Liver (tissue), 9 donors: Measurements from ENCODE around the gene LMNB1. TPM values are rescaled to one million over a fixed set of nuclear protein-coding genes. Genes with fewer than 3 reads are reported as not detected.

Source experiments
- DNase-seq: peaks from one replicate; pipeline ENCODE4 v3.0.0-alpha.2; 2017; ENCODE audit warnings: low spot score
- H3K27ac ChIP-seq, 2 donors: one replicate each; pipeline ENCODE4 v1.7.0; 2013; ENCODE audit warnings: inconsistent platforms in 2 of 2, low read length in 2 of 2, control low read depth in 1 of 2, low read depth in 1 of 2, mild to moderate bottlenecking in 1 of 2
- H3K27me3 ChIP-seq, 4 donors: one replicate each; pipeline versions ENCODE4 v1.6.1 to v1.7.0; 2013; ENCODE audit warnings: low read length in 3 of 4, inconsistent platforms in 1 of 4, mild to moderate bottlenecking in 1 of 4, moderate library complexity in 1 of 4; ENCODE audit not compliant: control insufficient read depth in 4 of 4, insufficient read depth in 4 of 4
- H3K36me3 ChIP-seq, 4 donors: one replicate each; pipeline versions ENCODE4 v1.6.1 to v1.7.0; 2013; ENCODE audit warnings: low read length in 3 of 4, mild to moderate bottlenecking in 3 of 4, low read depth in 1 of 4, moderate library complexity in 1 of 4; ENCODE audit not compliant: control insufficient read depth in 4 of 4, insufficient read depth in 3 of 4
- H3K4me1 ChIP-seq, 4 donors: one replicate each; pipeline versions ENCODE4 v1.6.1 to v1.7.0; 2013; ENCODE audit warnings: low read length in 3 of 4, mild to moderate bottlenecking in 3 of 4, moderate library complexity in 1 of 4; ENCODE audit not compliant: control insufficient read depth in 4 of 4, insufficient read depth in 4 of 4
- H3K4me3 ChIP-seq, 3 donors: one replicate each; pipeline versions ENCODE4 v1.6.1 to v1.7.0; 2013; ENCODE audit warnings: low read length in 3 of 3, control low read depth in 1 of 3, low read depth in 1 of 3, mild to moderate bottlenecking in 1 of 3
- H3K9ac ChIP-seq, 2 donors: one replicate each; pipeline ENCODE4 v1.7.0; 2013; ENCODE audit warnings: low read length in 2 of 2, mild to moderate bottlenecking in 2 of 2, moderate library complexity in 2 of 2, control low read depth in 1 of 2, low read depth in 1 of 2
- H3K9me3 ChIP-seq, 4 donors: one replicate each; pipeline versions ENCODE4 v1.6.1 to v1.7.0; 2013; ENCODE audit warnings: low read length in 3 of 4; ENCODE audit not compliant: control insufficient read depth in 4 of 4
- CTCF ChIP-seq: fragments of 150-350 bp; IDR thresholded peaks from 2 replicates; pipeline ENCODE4 v1.5.1; 2017; ENCODE audit warnings: improper control_type of control experiment, low read depth, low read length; ENCODE audit not compliant: missing input control
- EGR1 ChIP-seq, 2 donors: IDR thresholded peaks; 2 replicates each; pipeline ENCODE4 v1.6.1; 2016 to 2018; ENCODE audit warnings: antibody characterized with exemption in 2 of 2, low read depth in 2 of 2
- FOXA1 ChIP-seq: IDR thresholded peaks from 2 replicates; pipeline ENCODE4 v1.6.1; 2016; ENCODE audit warnings: antibody characterized with exemption
- FOXA2 ChIP-seq: IDR thresholded peaks from 2 replicates; pipeline ENCODE4 v1.6.1; 2016; ENCODE audit warnings: antibody characterized with exemption
- GABPA ChIP-seq, 2 donors: IDR thresholded peaks in 1 of 2; conservative IDR thresholded peaks in 1 of 2; 2 replicates each; pipeline ENCODE4 v1.6.1; 2016; ENCODE audit warnings: antibody characterized with exemption in 2 of 2, mild to moderate bottlenecking in 1 of 2, moderate library complexity in 1 of 2
- HNF4A ChIP-seq, 2 donors: conservative IDR thresholded peaks; 2 replicates each; pipeline ENCODE4 v1.6.1; 2016; ENCODE audit warnings: antibody characterized with exemption in 2 of 2, mild to moderate bottlenecking in 2 of 2
- HNF4G ChIP-seq: IDR thresholded peaks from 2 replicates; pipeline ENCODE4 v1.6.1; 2016; ENCODE audit warnings: antibody characterized with exemption
- JUND ChIP-seq, 2 donors: IDR thresholded peaks; 2 replicates each; pipeline ENCODE4 v1.6.1; 2016; ENCODE audit warnings: antibody characterized with exemption in 2 of 2
- NR2F2 ChIP-seq: IDR thresholded peaks from 2 replicates; pipeline ENCODE4 v1.6.1; 2016; ENCODE audit warnings: antibody characterized with exemption
- RAD21 ChIP-seq, 2 donors: IDR thresholded peaks; 2 replicates each; pipeline ENCODE4 v1.6.1; 2016; ENCODE audit warnings: antibody characterized with exemption in 2 of 2, mild to moderate bottlenecking in 2 of 2
- RXRA ChIP-seq, 2 donors: IDR thresholded peaks; 2 replicates each; pipeline ENCODE4 v1.6.1; 2017 to 2018; ENCODE audit warnings: antibody characterized with exemption in 2 of 2, mild to moderate bottlenecking in 1 of 2
- SP1 ChIP-seq: IDR thresholded peaks from 2 replicates; pipeline ENCODE4 v1.6.1; 2018; ENCODE audit warnings: antibody characterized with exemption, mild to moderate bottlenecking
- TAF1 ChIP-seq: conservative IDR thresholded peaks from 2 replicates; pipeline ENCODE4 v1.6.1; 2016; ENCODE audit warnings: antibody characterized with exemption, mild to moderate bottlenecking
- YY1 ChIP-seq: IDR thresholded peaks from 2 replicates; pipeline ENCODE4 v1.6.1; 2016; ENCODE audit warnings: antibody characterized with exemption, mild to moderate bottlenecking
- ZBTB33 ChIP-seq: IDR thresholded peaks from 2 replicates; pipeline ENCODE4 v1.6.1; 2016; ENCODE audit warnings: antibody characterized with exemption
- WGBS: extraction: QIAGEN DNeasy Blood & Tissue Kit; methylation state at CpG from one replicate; pipeline ENCODE4 v1.1.7; 2013; 5-methylcytosine and 5-hydroxymethylcytosine counted together
- polyA plus RNA-seq, 2 donors: library from polyadenylated mRNA; stranded (reverse) in 1 of 2; unstranded in 1 of 2; fragments of 200-250 nt in 1 of 2; fragments of >200 nt in 1 of 2; fragmentation: Nextera tagmentation in 1 of 2; extraction: Ambion mirVana in 1 of 2; gene quantifications; one replicate each; pipeline versions ENCODE4 v1.2.1 to v1.2.3, GENCODE V29; 2013 to 2015
- total RNA-seq, 2 donors: library from RNA; depleted of rRNA; stranded (reverse); fragments of >200 nt; gene quantifications; one replicate each; pipeline ENCODE4 v1.2.3, GENCODE V29; 2014
- TF ChIP-seq, protein P1 (sequence below): IDR thresholded peaks from 2 replicates; pipeline ENCODE4 v1.6.1; 2016; ENCODE audit warnings: antibody characterized with exemption, mild to moderate bottlenecking
- TF ChIP-seq, protein P2 (sequence below): IDR thresholded peaks from 2 replicates; pipeline ENCODE4 v1.6.1; 2016; ENCODE audit warnings: antibody characterized with exemption
- TF ChIP-seq, protein P3 (sequence below): IDR thresholded peaks from 2 replicates; pipeline ENCODE4 v1.6.1; 2016; ENCODE audit warnings: antibody characterized with exemption
- donor health status: healthy.
- donor health status: healthy.
- donor health status: healthy.
- donor health status: healthy.
- donor health status: healthy.

LMNB1 gene
- total and polyA plus RNA-seq, 4 donors: 0.57 to 45.7 (median 5.6) TPM

DNA sequence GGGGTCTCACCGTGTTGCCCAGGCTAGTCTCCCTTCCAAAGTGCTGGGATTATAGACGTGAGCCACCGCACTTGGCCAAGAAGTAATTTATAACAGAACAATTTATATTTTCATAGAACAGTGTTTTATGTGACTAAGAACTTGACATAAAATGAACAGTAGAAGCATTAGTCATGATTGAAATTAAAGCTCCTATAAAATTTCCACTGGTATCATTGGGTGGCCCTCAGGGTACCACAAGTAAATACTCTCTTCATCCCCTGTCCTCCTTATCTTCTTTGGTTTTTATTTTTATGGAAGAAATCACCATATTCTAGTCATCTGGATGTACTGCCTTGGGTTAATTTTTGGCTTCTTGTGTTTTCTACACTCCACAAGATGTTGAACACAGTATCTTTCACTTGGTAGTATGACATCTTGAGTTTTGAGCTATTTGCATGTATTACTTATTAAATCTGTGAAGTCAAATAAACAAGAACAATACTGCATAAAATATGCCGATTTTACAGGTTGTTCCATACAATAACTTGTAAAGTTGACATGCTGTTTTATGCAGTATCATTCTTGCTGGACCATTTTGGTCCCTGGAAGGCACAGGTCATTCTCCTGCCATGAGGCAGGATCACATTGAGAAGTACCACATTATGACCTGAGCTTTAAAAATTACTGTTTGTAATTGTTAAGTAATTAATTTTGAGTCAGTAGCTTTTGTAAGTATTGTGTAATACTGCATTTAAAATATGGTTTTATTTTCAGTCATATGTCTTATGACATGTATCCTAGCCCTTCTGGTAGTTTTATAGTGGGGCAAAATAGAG, 24.4 kb downstream of the LMNB1 start:
- H3K27ac ChIP-seq: no peak overlapping the region
- no peak overlapping the region for H3K9ac ChIP-seq
- H3K36me3 ChIP-seq: no peaks in the 10 kb centered on the region
- WGBS: 91% methylated on average over 4 of the region's 4 CpGs
- no peaks in the 10 kb centered on the region for H3K27me3 ChIP-seq
- H3K9me3 ChIP-seq: no peaks in the 10 kb centered on the region
- no peaks in the 10 kb centered on the region for H3K4me1 ChIP-seq
- no peak for TF ChIP-seq FOXA1
- TF ChIP-seq FOXA2: no peak
- TF ChIP-seq NR2F2: no peak
- TF ChIP-seq YY1: no peak
- TF ChIP-seq, protein P1, sequence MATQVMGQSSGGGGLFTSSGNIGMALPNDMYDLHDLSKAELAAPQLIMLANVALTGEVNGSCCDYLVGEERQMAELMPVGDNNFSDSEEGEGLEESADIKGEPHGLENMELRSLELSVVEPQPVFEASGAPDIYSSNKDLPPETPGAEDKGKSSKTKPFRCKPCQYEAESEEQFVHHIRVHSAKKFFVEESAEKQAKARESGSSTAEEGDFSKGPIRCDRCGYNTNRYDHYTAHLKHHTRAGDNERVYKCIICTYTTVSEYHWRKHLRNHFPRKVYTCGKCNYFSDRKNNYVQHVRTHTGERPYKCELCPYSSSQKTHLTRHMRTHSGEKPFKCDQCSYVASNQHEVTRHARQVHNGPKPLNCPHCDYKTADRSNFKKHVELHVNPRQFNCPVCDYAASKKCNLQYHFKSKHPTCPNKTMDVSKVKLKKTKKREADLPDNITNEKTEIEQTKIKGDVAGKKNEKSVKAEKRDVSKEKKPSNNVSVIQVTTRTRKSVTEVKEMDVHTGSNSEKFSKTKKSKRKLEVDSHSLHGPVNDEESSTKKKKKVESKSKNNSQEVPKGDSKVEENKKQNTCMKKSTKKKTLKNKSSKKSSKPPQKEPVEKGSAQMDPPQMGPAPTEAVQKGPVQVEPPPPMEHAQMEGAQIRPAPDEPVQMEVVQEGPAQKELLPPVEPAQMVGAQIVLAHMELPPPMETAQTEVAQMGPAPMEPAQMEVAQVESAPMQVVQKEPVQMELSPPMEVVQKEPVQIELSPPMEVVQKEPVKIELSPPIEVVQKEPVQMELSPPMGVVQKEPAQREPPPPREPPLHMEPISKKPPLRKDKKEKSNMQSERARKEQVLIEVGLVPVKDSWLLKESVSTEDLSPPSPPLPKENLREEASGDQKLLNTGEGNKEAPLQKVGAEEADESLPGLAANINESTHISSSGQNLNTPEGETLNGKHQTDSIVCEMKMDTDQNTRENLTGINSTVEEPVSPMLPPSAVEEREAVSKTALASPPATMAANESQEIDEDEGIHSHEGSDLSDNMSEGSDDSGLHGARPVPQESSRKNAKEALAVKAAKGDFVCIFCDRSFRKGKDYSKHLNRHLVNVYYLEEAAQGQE: no peak
- TF ChIP-seq GABPA (IDR thresholded peaks at IDR 0.05 in 1 of 2, conservative IDR thresholded peaks at IDR 0.05 in 1 of 2): no peak
- TF ChIP-seq ZBTB33: no peak
- no peak for TF ChIP-seq SP1
- TF ChIP-seq HNF4G: no peak
- no peak for TF ChIP-seq TAF1
- no peak for TF ChIP-seq JUND (IDR thresholded peaks at IDR 0.05)
- no peak for TF ChIP-seq RXRA (IDR thresholded peaks at IDR 0.05)
- TF ChIP-seq RAD21 (IDR thresholded peaks at IDR 0.05): no peak
- no peak for TF ChIP-seq CTCF
- no peak for TF ChIP-seq HNF4A (conservative IDR thresholded peaks at IDR 0.05)
- TF ChIP-seq EGR1 (IDR thresholded peaks at IDR 0.05; ENCODE audit: low read depth in 2 of 2): no peak
- TF ChIP-seq, protein P2, sequence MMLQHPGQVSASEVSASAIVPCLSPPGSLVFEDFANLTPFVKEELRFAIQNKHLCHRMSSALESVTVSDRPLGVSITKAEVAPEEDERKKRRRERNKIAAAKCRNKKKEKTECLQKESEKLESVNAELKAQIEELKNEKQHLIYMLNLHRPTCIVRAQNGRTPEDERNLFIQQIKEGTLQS: no peak
- TF ChIP-seq, protein P3, sequence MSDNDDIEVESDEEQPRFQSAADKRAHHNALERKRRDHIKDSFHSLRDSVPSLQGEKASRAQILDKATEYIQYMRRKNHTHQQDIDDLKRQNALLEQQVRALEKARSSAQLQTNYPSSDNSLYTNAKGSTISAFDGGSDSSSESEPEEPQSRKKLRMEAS: no peak
- no peak overlapping the region for H3K4me3 ChIP-seq
- no peak for DNase-seq
